Esophagus squamous epithelium (tissue), 4 donors: ENCODE data around the gene MIA2.

Experiments
- POLR2A ChIP-seq, 4 donors: fragments of 450-650 bp; IDR thresholded peaks; one replicate each; pipeline ENCODE4 v1.6.1; 2017; ENCODE audit warnings: antibody characterized with exemption in 4 of 4, mild to moderate bottlenecking in 4 of 4, moderate library complexity in 3 of 4
- TF ChIP-seq, protein P1 (sequence below), 6 experiments: fragments of 450-650 bp in 4 of 6; fragments of 200-600 bp in 2 of 6; sonication (generic) in 2 of 6; IDR thresholded peaks; one replicate each; pipeline ENCODE4 v1.5.1; 2016 to 2019; ENCODE audit warnings: antibody characterized with exemption in 6 of 6, mild to moderate bottlenecking in 4 of 6, moderate library complexity in 4 of 6

GRCh38 chr14:39212693-39213092 is 21.0 kb upstream of the MIA2 start:
- TF ChIP-seq, protein P1, sequence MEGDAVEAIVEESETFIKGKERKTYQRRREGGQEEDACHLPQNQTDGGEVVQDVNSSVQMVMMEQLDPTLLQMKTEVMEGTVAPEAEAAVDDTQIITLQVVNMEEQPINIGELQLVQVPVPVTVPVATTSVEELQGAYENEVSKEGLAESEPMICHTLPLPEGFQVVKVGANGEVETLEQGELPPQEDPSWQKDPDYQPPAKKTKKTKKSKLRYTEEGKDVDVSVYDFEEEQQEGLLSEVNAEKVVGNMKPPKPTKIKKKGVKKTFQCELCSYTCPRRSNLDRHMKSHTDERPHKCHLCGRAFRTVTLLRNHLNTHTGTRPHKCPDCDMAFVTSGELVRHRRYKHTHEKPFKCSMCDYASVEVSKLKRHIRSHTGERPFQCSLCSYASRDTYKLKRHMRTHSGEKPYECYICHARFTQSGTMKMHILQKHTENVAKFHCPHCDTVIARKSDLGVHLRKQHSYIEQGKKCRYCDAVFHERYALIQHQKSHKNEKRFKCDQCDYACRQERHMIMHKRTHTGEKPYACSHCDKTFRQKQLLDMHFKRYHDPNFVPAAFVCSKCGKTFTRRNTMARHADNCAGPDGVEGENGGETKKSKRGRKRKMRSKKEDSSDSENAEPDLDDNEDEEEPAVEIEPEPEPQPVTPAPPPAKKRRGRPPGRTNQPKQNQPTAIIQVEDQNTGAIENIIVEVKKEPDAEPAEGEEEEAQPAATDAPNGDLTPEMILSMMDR (IDR thresholded peaks at IDR 0.05): no peak
- no peak for TF ChIP-seq POLR2A (IDR thresholded peaks at IDR 0.05)
